RCC 7860 (cell line): ENCODE measurements around the gene ESM1.

Experiments
- DNase-seq: peaks from one replicate; pipeline ENCODE4 v3.0.0-alpha.2; 2015; ENCODE audit warnings: low spot score
- FAIRE-seq: peaks from 2 replicates; lab custom pipeline; 2012; peaks lifted over from hg19 to GRCh38; lab: Jason Lieb, UNC

The ESM1 gene

GRCh38 chr5:54988218-54988617, 2.8 kb upstream of the ESM1 start:
- FAIRE-seq (no peak), DNase-seq (no peak)

GRCh38 chr5:54986269-54986654, 869 bp upstream of the ESM1 start:
- DNase-seq: no peak
- FAIRE-seq: no peak

GRCh38 chr5:54981928-54982327, 3.5 kb downstream of the ESM1 start:
- FAIRE-seq: no peak

DNA sequence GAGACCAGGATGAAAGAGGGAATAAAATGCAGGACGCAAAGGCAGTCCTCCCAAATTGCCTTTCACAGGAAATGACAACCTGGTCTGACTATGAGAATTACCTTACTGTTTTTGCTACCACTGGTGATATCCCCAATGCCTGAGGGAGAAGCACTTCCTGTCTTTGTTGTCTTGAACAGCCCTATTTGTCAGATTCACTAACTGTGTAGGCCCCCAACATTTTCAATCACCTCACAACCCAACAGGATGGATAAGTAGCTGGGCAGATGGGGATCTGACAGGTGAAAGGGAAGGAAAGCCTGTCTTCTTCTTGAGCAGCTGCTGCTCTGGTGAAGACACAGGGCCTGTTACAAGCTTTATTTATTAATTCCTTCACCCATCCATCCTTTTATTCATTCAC, 9.7 kb downstream of the ESM1 start:
- FAIRE-seq (no peak), DNase-seq (no peak)

More at GRCh38 chr5:54981928-54982327, 3.5 kb downstream of the ESM1 start:
- no peak for DNase-seq

DNA sequence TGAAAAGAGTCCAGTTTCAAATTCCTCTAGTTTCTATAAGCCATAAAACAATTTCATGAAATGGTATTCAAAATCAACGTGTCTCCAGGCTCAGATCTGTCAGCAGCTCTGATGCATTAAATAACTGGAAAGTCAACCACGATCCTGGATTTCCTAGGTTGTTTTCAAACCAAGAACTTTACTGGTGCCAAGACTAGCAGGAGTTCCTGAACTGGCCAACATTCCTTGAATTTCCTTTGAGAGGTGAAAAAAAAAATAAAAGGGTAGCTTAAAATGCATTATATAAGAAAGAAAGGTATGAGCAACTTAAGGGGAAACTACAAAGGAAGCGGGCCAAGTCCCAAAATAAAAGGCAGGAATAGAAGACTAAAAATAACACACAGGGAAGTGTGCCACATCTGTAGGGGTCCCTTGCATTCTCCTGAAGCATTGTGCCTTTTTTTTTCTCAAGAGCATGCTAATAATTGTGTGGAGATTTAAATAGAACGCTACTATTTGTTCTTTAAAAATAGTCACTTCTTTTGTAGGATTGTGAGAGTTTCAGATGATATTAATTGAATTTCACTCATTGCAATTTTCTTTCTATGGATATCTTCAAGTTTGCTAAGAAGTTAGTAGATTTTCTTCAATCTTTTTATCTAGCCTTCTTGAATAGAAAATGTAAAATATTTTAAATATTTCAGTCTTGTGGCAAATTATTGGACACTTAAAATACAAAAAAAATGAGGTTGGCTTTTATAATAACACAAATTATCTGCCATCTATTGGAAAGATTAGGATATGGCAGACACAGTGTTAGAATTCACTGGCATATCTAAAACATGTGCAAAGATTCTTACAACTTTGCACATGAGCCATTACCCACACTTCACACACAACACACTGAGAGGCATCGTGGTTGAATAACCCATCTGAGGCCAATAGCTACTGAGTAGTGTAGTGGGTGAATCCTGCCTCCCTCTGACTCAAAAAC, 15.3 kb downstream of the ESM1 start:
- no peak for FAIRE-seq
- DNase-seq: no peak

GRCh38 chr5:54969242-54969641, 16.2 kb downstream of the ESM1 start:
- no peak for DNase-seq
- FAIRE-seq: no peak

DNA sequence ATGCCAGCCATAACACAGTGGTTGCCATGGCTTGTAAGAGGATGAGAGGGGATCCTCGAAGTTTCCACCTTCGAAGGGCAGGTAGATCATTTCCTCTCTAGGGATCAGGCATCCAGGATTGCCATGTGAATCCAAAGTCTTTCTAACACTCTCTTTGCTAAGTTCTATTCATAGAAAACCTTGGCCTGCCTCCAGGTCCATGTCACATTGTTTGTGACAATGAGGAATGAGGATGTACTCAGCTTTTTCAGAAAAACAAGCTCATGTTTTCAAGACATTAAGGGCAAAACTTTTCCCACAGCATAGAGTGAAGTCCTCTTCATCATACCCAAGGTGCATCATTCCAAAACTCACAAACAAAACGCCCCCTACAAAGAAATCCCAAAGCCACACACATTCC, 19.6 kb downstream of the ESM1 start:
- FAIRE-seq: no peak
- DNase-seq: no peak

- no peak for DNase-seq
- FAIRE-seq: no peak
Measured at GRCh38 chr5:54964405-54964804, 21.0 kb downstream of the ESM1 start.

DNA sequence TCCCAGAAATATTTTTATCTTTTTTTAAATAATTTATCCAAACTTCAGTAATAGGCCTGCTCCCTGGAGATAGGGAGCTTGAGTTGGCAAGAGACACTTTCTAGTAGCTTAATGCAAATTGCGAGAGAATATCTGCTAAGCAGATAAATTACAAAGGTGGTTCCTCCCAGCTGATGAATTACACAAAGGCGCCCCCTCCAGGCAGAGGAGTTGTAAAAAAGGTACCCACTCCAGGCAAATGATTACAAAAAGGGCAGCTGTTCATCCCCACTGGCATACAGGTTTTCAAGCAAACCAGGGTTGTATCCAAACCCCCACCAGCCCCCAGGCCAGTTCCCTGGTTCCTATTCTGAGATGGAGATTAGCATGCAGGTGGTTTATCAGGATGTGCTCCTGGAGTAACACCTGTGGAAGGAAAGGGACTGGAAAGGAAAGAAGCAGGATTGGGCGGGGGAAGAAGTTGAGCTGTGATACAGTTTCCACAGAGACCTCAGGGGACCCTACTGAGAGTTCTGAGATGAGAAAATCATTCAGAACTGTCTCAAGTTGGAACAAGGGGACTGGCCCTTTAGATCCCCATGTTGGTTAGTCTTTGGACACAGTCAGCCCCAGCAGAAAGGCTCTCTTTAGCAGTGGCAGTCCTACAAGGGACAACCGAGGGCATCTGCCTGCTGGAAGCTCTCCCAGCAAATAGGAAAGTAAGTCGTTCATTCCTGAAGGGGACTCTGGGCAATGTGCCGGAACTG, 25.5 kb downstream of the ESM1 start:
- no peak for FAIRE-seq
- DNase-seq: no peak

DNA sequence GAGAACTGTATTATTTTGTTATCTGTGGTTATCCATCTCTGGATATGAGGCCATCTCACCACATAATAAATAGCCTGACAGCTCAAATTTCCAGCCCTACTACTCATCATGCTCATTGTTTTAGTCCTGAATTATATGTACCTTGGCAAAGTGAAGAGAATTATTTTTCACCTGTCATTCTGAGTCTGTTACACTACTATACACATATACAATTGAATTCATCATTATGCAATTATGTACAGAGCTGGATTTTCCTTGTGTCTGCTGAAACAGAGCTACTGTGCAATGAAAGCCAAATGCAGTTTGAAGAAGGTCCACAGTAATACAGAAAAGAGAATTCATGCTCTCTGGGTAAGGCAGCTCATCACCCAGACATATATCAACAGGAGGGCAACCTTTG, 28.5 kb downstream of the ESM1 start:
- FAIRE-seq: no peak
- no peak for DNase-seq

- FAIRE-seq: no peak
- DNase-seq: no peak
Measured at GRCh38 chr5:54947187-54947586, 38.2 kb downstream of the ESM1 start.

GRCh38 chr5:54946306-54946819, 39.0 kb downstream of the ESM1 start:
- DNase-seq (no peak), FAIRE-seq (no peak)

DNA sequence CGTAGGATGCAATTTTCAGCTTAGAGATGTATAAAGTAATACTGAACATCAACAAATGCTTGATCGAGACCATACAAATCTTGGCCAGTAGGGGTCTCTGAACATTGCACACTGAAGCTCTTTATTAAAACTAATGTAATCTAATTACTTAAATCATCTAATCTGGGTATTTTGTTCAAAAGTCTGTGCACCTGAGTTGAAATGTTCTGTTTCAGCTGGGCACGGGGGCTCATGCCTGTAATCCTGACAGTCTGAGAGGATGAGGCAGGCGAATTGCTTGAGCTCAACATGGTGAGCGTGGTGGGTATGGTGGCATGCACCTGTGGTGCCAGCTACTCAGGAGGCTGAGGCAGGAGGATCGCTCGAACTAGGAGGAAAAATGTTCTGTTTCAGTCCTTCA, 41.0 kb downstream of the ESM1 start:
- DNase-seq (no peak), FAIRE-seq (no peak)

- FAIRE-seq (no peak), DNase-seq (no peak)
Measured at GRCh38 chr5:54942064-54942778, 43.2 kb downstream of the ESM1 start.

- DNase-seq: no peak
- FAIRE-seq: no peak
Measured at GRCh38 chr5:54936201-54936600, 49.2 kb downstream of the ESM1 start.

DNA sequence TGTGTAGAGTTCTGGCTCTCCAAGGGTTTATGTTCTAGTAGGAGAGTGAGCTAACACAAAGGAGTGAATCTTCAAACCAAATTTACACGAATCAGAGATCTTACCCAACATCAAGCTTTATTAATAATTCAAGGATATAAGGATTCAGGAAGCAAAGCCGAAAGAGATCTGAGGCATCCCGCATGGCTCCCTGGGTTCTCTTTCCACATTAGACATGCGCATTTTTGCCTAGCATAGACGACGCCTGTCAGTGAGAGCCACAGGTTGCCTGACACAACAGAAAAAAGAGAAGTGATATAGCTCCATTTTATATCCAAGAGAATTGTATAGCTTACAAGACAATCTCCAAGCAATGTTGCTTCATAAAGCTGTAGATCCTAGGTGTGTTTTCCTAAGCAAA, 52.6 kb downstream of the ESM1 start:
- DNase-seq (no peak), FAIRE-seq (no peak)

- FAIRE-seq: no peak
- no peak for DNase-seq
Measured at GRCh38 chr5:54930736-54931135, 54.7 kb downstream of the ESM1 start.
